ENCODE results near the gene BEST1.

BEST1 gene

GRCh38 chr11:61950035-61950547 lies at the start of gene BEST1:
Gene BEST1 (plus strand): TSS chr11:61950351. CDS start chr11:61951807, 1,456 bp downstream.
- DNase-seq: no peak

GRCh38 chr11:61901397-61901796 lies 48.8 kb upstream of the BEST1 start:
- DNase-seq: no peak

- no peak for DNase-seq
These were observed 47.8 kb upstream of the BEST1 start for GRCh38 chr11:61902313-61902712.

- DNase-seq: no peak
These were observed 46.3 kb upstream of the BEST1 start for GRCh38 chr11:61903845-61904244.

GRCh38 chr11:61904539-61905048 lies 45.6 kb upstream of the BEST1 start:
- DNase-seq: no peak

GRCh38 chr11:61905067-61905696 lies 45.0 kb upstream of the BEST1 start:
- no peak for DNase-seq

- DNase-seq: no peak
These were observed 44.2 kb upstream of the BEST1 start for GRCh38 chr11:61905801-61906521.

GRCh38 chr11:61906522-61906909 lies 43.6 kb upstream of the BEST1 start:
- DNase-seq: no peak

GRCh38 chr11:61907282-61907681 lies 42.9 kb upstream of the BEST1 start:
- DNase-seq: no peak

GRCh38 chr11:61907871-61908729 lies 42.1 kb upstream of the BEST1 start:
- no peak for DNase-seq

- no peak for DNase-seq
These were observed 41.3 kb upstream of the BEST1 start for GRCh38 chr11:61908730-61909316.

- no peak for DNase-seq
These were observed 39.7 kb upstream of the BEST1 start for GRCh38 chr11:61910187-61911127.

GRCh38 chr11:61911128-61911700 lies 38.9 kb upstream of the BEST1 start:
- DNase-seq: no peak

GRCh38 chr11:61911701-61912529 lies 38.2 kb upstream of the BEST1 start:
- no peak for DNase-seq

- DNase-seq: no peak
These were observed 37.6 kb upstream of the BEST1 start for GRCh38 chr11:61912530-61912898.

GRCh38 chr11:61912991-61913698 lies 37.0 kb upstream of the BEST1 start:
- no peak for DNase-seq

GRCh38 chr11:61913699-61914395 lies 36.3 kb upstream of the BEST1 start:
- no peak for DNase-seq

- DNase-seq: no peak
These were observed 35.5 kb upstream of the BEST1 start for GRCh38 chr11:61914471-61915171.

Data from activated CD8-positive, alpha-beta memory T cell treated with anti-CD3 and anti-CD28 coated beads, Interleukin-2, amount 50 U/mL, for 4 hours (primary cell).